Daoy (cell line): ENCODE results near the gene IFFO2. TPM values are rescaled to one million over a fixed set of nuclear protein-coding genes. Genes with fewer than 3 reads are reported as not detected.
A peak's percentile ranks its signal among the peaks of the same experiment; 100 is the strongest.

Experiments used
- DNase-seq: peaks from one replicate; pipeline ENCODE4 v3.0.0-alpha.2; 2015; ENCODE audit warnings: low read depth
- total RNA-seq: library from RNA; depleted of rRNA; stranded (reverse); fragments of >200 nt; shearing (Covaris generic); gene quantifications from 2 replicates; pipeline ENCODE4 v1.2.3, GENCODE V29; 2014; rRNA removed

Gene IFFO2
- 33.0 and 34.1 TPM in 2 replicates for total RNA-seq

GRCh38 chr1:18956193-18957135 lies at the start of gene IFFO2:
Gene IFFO2 (minus strand): TSS chr1:18956676. CDS start chr1:18956332, 344 bp downstream.
- DNase-seq, result peak; percentile 97

- DNase-seq, result no peak
These were observed 49.5 kb upstream of the IFFO2 start for GRCh38 chr1:19006000-19006399.

- DNase-seq, result no peak
These were observed 47.2 kb upstream of the IFFO2 start for GRCh38 chr1:19003371-19004290.

- no peak for DNase-seq
These were observed 43.6 kb upstream of the IFFO2 start for GRCh38 chr1:19000065-19000464.

GRCh38 chr1:18999359-18999758 lies 42.9 kb upstream of the IFFO2 start:
- DNase-seq, result no peak

GRCh38 chr1:18998016-18998724 lies 41.7 kb upstream of the IFFO2 start:
- no peak for DNase-seq

- DNase-seq, result no peak
These were observed 41.0 kb upstream of the IFFO2 start for GRCh38 chr1:18997508-18997907.

- DNase-seq, result no peak
These were observed 40.2 kb upstream of the IFFO2 start for GRCh38 chr1:18996548-18997177.

GRCh38 chr1:18994381-18994780 lies 37.9 kb upstream of the IFFO2 start:
- no peak for DNase-seq

GRCh38 chr1:18992646-18993045 lies 36.2 kb upstream of the IFFO2 start:
- DNase-seq, result no peak

GRCh38 chr1:18991585-18991984 lies 35.1 kb upstream of the IFFO2 start:
- no peak for DNase-seq

- no peak for DNase-seq
These were observed 33.4 kb upstream of the IFFO2 start for GRCh38 chr1:18989896-18990295.

GRCh38 chr1:18989176-18989799 lies 32.8 kb upstream of the IFFO2 start:
- no peak for DNase-seq

- no peak for DNase-seq
These were observed 24.8 kb upstream of the IFFO2 start for GRCh38 chr1:18981242-18981641.

GRCh38 chr1:18978706-18979105 lies 22.2 kb upstream of the IFFO2 start:
- no peak for DNase-seq

GRCh38 chr1:18977428-18977827 lies 21.0 kb upstream of the IFFO2 start:
- DNase-seq, result peak; percentile 57

- DNase-seq, result no peak
These were observed 19.6 kb upstream of the IFFO2 start for GRCh38 chr1:18976096-18976495.

- no peak for DNase-seq
These were observed 18.1 kb upstream of the IFFO2 start for GRCh38 chr1:18974606-18975005.

- no peak for DNase-seq
These were observed 17.5 kb upstream of the IFFO2 start for GRCh38 chr1:18974005-18974404.

- DNase-seq, result no peak
These were observed 17.0 kb upstream of the IFFO2 start for GRCh38 chr1:18973446-18973955.

- peak; percentile 22 for DNase-seq
These were observed 16.5 kb upstream of the IFFO2 start for GRCh38 chr1:18972991-18973390.
